Measurements from ENCODE around the gene CALML3.

CALML3 gene

GRCh38 chr10:5498791-5499492 lies 25.8 kb upstream of the CALML3 start:
- Mint-ChIP-seq H3K4me1 (ENCODE audit: low read depth) (no peaks in the 10 kb centered on the region), H3K4me3 (no peak overlapping the region), H3K36me3 (ENCODE audit: low read depth) (no peaks in the 10 kb centered on the region), H3K27ac (no peak overlapping the region), H3K9me3 (no peaks in the 10 kb centered on the region), H3K27me3 (peaks cover 13% of the 10 kb centered on the region)

GRCh38 chr10:5499493-5500140 lies 25.1 kb upstream of the CALML3 start, which contains the start of gene CALML5:
TSS of gene CALML5 (minus strand) at chr10:5499570. CDS start at chr10:5499438, 132 bp downstream.
- Mint-ChIP-seq H3K4me1 (ENCODE audit: low read depth) (no peaks in the 10 kb centered on the region), H3K36me3 (ENCODE audit: low read depth) (no peaks in the 10 kb centered on the region), H3K27ac (no peak within 1 kb of the TSS)

GRCh38 chr10:5500162-5500670 lies 24.5 kb upstream of the CALML3 start:
- Mint-ChIP-seq H3K27ac (no peak overlapping the region), H3K36me3 (ENCODE audit: low read depth) (no peaks in the 10 kb centered on the region), H3K27me3 (peaks cover 13% of the 10 kb centered on the region), H3K9me3 (no peaks in the 10 kb centered on the region), H3K4me1 (ENCODE audit: low read depth) (no peaks in the 10 kb centered on the region), H3K4me3 (no peak overlapping the region)

More at GRCh38 chr10:5499493-5500140, 25.1 kb upstream of the CALML3 start, which contains the start of gene CALML5:
- H3K4me3 Mint-ChIP-seq = no peak within 1 kb of the TSS
- no peaks in the 10 kb centered on the region for H3K9me3 Mint-ChIP-seq
- H3K27me3 Mint-ChIP-seq = peaks cover 13% of the 10 kb centered on the region

- no peaks in the 10 kb centered on the region for H3K9me3 Mint-ChIP-seq
- no peak overlapping the region for H3K27ac Mint-ChIP-seq
- H3K36me3 Mint-ChIP-seq (ENCODE audit: low read depth) = no peaks in the 10 kb centered on the region
- no peaks in the 10 kb centered on the region for H3K4me1 Mint-ChIP-seq (ENCODE audit: low read depth)
- no peak overlapping the region for H3K4me3 Mint-ChIP-seq
- peaks cover 13% of the 10 kb centered on the region for H3K27me3 Mint-ChIP-seq
Measured at GRCh38 chr10:5500910-5501309, 23.9 kb upstream of the CALML3 start.

- H3K36me3 Mint-ChIP-seq (ENCODE audit: low read depth) = no peaks in the 10 kb centered on the region
- H3K4me1 Mint-ChIP-seq (ENCODE audit: low read depth) = no peaks in the 10 kb centered on the region
- no peak overlapping the region for H3K27ac Mint-ChIP-seq
- H3K9me3 Mint-ChIP-seq = no peaks in the 10 kb centered on the region
- H3K27me3 Mint-ChIP-seq = peaks cover 13% of the 10 kb centered on the region
- H3K4me3 Mint-ChIP-seq = no peak overlapping the region
Measured at GRCh38 chr10:5502061-5502521, 22.7 kb upstream of the CALML3 start.

GRCh38 chr10:5502571-5503476 lies 21.9 kb upstream of the CALML3 start:
- no peak overlapping the region for H3K4me3 Mint-ChIP-seq
- H3K27me3 Mint-ChIP-seq = peaks cover 13% of the 10 kb centered on the region
- no peaks in the 10 kb centered on the region for H3K36me3 Mint-ChIP-seq (ENCODE audit: low read depth)
- no peaks in the 10 kb centered on the region for H3K9me3 Mint-ChIP-seq
- no peaks in the 10 kb centered on the region for H3K4me1 Mint-ChIP-seq (ENCODE audit: low read depth)
- no peak overlapping the region for H3K27ac Mint-ChIP-seq

- no peaks in the 10 kb centered on the region for H3K4me1 Mint-ChIP-seq (ENCODE audit: low read depth)
- H3K4me3 Mint-ChIP-seq = no peak overlapping the region
- no peaks in the 10 kb centered on the region for H3K9me3 Mint-ChIP-seq
- peaks cover 13% of the 10 kb centered on the region for H3K27me3 Mint-ChIP-seq
- no peaks in the 10 kb centered on the region for H3K36me3 Mint-ChIP-seq (ENCODE audit: low read depth)
- H3K27ac Mint-ChIP-seq = no peak overlapping the region
Measured at GRCh38 chr10:5503477-5503835, 21.3 kb upstream of the CALML3 start.

- peaks cover 13% of the 10 kb centered on the region for H3K27me3 Mint-ChIP-seq
- H3K4me1 Mint-ChIP-seq (ENCODE audit: low read depth) = no peaks in the 10 kb centered on the region
- no peak overlapping the region for H3K4me3 Mint-ChIP-seq
- H3K27ac Mint-ChIP-seq = no peak overlapping the region
- no peaks in the 10 kb centered on the region for H3K36me3 Mint-ChIP-seq (ENCODE audit: low read depth)
- H3K9me3 Mint-ChIP-seq = no peaks in the 10 kb centered on the region
Measured at GRCh38 chr10:5504146-5505072, 20.4 kb upstream of the CALML3 start.

GRCh38 chr10:5506246-5506645 lies 18.5 kb upstream of the CALML3 start:
- no peak overlapping the region for H3K4me3 Mint-ChIP-seq
- no peak overlapping the region for H3K27ac Mint-ChIP-seq
- H3K36me3 Mint-ChIP-seq (ENCODE audit: low read depth) = no peaks in the 10 kb centered on the region
- no peaks in the 10 kb centered on the region for H3K9me3 Mint-ChIP-seq
- H3K27me3 Mint-ChIP-seq = peaks cover 9% of the 10 kb centered on the region
- H3K4me1 Mint-ChIP-seq (ENCODE audit: low read depth) = no peaks in the 10 kb centered on the region

GRCh38 chr10:5506751-5507648 lies 17.8 kb upstream of the CALML3 start:
- no peaks in the 10 kb centered on the region for H3K9me3 Mint-ChIP-seq
- no peak overlapping the region for H3K27ac Mint-ChIP-seq
- H3K4me1 Mint-ChIP-seq (ENCODE audit: low read depth) = no peaks in the 10 kb centered on the region
- peaks cover 9% of the 10 kb centered on the region for H3K27me3 Mint-ChIP-seq
- no peaks in the 10 kb centered on the region for H3K36me3 Mint-ChIP-seq (ENCODE audit: low read depth)
- no peak overlapping the region for H3K4me3 Mint-ChIP-seq

- Mint-ChIP-seq H3K27me3 (peaks cover 11% of the 10 kb centered on the region), H3K27ac (no peak overlapping the region), H3K4me1 (ENCODE audit: low read depth) (no peaks in the 10 kb centered on the region), H3K4me3 (no peak overlapping the region), H3K9me3 (no peaks in the 10 kb centered on the region), H3K36me3 (ENCODE audit: low read depth) (no peaks in the 10 kb centered on the region)
Measured at GRCh38 chr10:5507649-5508131, 17.1 kb upstream of the CALML3 start.

GRCh38 chr10:5508161-5508604 lies 16.6 kb upstream of the CALML3 start:
- Mint-ChIP-seq H3K27me3 (peaks cover 8% of the 10 kb centered on the region), H3K4me3 (no peak overlapping the region), H3K9me3 (no peaks in the 10 kb centered on the region), H3K4me1 (ENCODE audit: low read depth) (peaks cover 1% of the 10 kb centered on the region), H3K36me3 (ENCODE audit: low read depth) (no peaks in the 10 kb centered on the region), H3K27ac (no peak overlapping the region)

GRCh38 chr10:5508786-5509185 lies 16.0 kb upstream of the CALML3 start:
- Mint-ChIP-seq H3K9me3 (no peaks in the 10 kb centered on the region), H3K4me3 (no peak overlapping the region), H3K27me3 (peaks cover 4% of the 10 kb centered on the region), H3K36me3 (ENCODE audit: low read depth) (no peaks in the 10 kb centered on the region), H3K4me1 (ENCODE audit: low read depth) (peaks cover 5% of the 10 kb centered on the region), H3K27ac (no peak overlapping the region)
